ENCODE measurements around the gene PBX2.
"Not testable (repeated sequence)": the region's sequence is repeated elsewhere in the genome, so short reads cannot be mapped to it uniquely, and the experiment has no call there.

PBX2 gene

GRCh38 chr6:32203426-32204267 is 13.6 kb upstream of the PBX2 start:
- DNase-seq (ENCODE audit: low read depth in 3 of 3), result no peak

DNA sequence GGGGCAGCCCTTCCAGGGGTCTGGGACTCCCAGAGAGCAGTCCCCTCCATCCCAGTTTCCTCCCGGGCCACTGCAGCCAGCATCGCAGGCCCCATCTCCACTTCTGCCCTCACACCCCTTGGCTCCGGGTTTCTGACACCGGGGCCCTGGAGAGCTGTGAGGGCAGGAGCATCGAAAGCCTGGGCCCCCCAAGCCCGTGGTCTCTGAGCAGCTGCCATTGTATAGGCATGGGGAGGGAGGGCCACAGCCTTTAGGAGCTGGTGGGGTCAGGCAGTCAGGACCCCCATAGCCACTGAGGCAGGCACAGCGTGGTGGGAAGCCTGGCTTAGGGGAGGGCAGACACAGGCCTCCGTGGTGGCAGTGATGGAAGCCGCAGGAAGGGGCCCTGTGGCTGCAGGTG is 12.2 kb upstream of the PBX2 start:
- no peak for DNase-seq (ENCODE audit: low read depth in 3 of 3)

GRCh38 chr6:32200711-32201475 is 10.9 kb upstream of the PBX2 start:
- no peak for DNase-seq (ENCODE audit: low read depth in 3 of 3)

DNA sequence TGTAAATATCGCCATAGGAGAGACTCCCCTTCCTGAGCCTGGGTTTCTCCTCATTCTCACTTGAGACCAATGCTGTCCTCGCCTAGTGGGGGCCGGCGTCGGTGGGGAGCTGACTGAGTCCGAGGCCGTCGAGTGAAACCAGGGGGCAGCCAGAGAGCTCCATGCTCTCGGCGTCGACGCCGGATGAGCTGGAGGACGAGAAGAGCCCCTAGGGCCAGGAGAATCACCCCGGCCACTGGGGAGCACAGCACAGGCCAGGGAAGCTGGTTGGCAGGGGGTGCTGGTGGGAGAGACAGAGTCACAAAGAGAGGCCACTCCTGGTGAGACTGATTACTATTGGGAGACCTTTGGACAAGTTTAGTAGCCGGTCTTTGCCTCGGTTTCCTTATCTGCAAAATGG is 8.9 kb upstream of the PBX2 start:
- no peak for DNase-seq (ENCODE audit: low read depth in 3 of 3)

DNA sequence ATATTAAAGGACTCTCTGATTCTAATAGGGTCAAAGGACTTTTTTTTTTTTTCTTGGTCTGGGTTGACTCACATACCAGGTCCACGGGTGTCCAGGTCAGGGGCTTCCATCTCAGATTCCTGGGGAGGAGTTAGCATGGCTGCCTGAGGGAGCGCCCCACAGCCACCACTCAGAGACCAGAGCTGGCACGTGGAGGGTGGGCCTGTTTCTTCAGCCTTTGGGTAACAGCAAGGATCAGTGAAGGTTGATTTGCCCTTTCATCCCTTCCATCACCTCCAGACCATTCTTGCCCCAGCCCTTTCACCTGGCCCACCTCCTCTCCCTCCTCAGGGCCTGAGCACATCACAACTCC is 8.3 kb upstream of the PBX2 start:
- no peak for DNase-seq (ENCODE audit: low read depth in 3 of 3)

GRCh38 chr6:32196682-32197616 is 6.9 kb upstream of the PBX2 start:
- DNase-seq (ENCODE audit: low read depth in 3 of 3), result no peak

GRCh38 chr6:32195902-32196681 is 6.1 kb upstream of the PBX2 start:
- DNase-seq (ENCODE audit: low read depth in 3 of 3), result peak in 2 of 3 experiments; percentile 36 to 70

GRCh38 chr6:32195652-32195901 is 5.6 kb upstream of the PBX2 start:
- DNase-seq (ENCODE audit: low read depth in 3 of 3), result peak; percentile 100

DNA sequence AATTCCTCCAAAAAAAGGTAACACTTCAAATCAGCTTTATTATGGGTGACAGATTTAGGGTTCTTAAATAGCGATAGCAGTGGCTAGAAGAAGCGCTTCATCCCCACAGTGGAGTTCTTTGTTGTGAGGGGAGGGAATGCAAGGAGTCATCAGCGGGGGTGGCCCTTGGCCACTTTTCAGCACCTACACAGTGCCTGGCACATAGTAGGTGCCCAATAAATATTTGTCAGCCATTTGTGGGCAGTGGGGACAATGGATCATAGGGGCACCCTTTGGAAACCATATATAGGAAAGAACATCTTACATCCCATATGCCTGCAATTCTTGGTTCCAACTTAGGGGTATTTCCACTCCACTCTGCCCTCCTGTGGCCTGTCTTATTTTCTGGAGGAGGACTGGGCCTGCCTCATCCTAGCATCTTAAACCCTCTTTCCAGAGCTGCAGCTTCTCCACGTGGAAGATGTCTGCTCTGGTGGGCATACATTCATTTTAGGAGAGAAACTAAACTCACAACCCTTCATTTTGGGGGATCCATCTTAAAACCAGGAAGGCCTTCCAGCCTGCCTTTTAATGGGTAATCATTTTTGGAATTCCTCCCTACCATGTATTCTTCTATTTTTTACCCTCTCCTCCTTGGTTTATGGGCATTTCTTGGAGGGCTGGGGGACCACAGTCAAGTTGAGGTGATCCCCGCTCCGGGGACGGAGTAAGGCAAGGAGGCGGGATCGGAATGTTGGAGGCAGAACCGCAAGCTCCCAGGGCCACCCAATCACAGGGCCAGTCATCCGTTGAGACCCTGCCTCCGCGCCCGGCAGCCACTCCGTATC is 5.0 kb upstream of the PBX2 start:
- no peak for DNase-seq (ENCODE audit: low read depth in 3 of 3)

DNA sequence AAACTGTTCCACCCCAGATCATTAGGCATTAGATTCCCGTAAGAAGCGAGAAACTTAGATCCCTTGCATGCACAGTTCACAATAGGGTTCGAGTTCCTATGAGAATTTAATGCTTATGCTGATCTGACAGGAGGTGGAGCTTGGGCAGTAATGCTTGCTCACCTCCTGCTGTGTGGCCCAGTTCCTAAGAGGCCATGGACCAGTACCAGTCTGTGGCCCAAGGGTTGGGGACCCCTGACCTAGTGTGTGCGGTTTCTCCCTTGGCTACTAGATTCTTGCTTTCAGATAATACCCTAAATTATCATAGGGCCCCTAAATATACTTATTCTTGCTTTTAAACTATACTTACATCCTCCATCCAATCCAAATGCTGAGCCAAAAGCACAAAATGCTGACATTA is 4.4 kb upstream of the PBX2 start:
- no peak for DNase-seq (ENCODE audit: low read depth in 3 of 3)

GRCh38 chr6:32193096-32193495 is 3.1 kb upstream of the PBX2 start:
- DNase-seq (ENCODE audit: low read depth in 3 of 3), result not testable (repeated sequence)

GRCh38 chr6:32192608-32193039 is 2.6 kb upstream of the PBX2 start, which contains the start of gene GPSM3:
Gene GPSM3, minus strand, starts transcription at chr6:32192643. Its CDS starts 130 bp downstream, at chr6:32192513.
- peak in 2 of 3 experiments; percentile 29 to 52 for DNase-seq (ENCODE audit: low read depth in 3 of 3)

DNA sequence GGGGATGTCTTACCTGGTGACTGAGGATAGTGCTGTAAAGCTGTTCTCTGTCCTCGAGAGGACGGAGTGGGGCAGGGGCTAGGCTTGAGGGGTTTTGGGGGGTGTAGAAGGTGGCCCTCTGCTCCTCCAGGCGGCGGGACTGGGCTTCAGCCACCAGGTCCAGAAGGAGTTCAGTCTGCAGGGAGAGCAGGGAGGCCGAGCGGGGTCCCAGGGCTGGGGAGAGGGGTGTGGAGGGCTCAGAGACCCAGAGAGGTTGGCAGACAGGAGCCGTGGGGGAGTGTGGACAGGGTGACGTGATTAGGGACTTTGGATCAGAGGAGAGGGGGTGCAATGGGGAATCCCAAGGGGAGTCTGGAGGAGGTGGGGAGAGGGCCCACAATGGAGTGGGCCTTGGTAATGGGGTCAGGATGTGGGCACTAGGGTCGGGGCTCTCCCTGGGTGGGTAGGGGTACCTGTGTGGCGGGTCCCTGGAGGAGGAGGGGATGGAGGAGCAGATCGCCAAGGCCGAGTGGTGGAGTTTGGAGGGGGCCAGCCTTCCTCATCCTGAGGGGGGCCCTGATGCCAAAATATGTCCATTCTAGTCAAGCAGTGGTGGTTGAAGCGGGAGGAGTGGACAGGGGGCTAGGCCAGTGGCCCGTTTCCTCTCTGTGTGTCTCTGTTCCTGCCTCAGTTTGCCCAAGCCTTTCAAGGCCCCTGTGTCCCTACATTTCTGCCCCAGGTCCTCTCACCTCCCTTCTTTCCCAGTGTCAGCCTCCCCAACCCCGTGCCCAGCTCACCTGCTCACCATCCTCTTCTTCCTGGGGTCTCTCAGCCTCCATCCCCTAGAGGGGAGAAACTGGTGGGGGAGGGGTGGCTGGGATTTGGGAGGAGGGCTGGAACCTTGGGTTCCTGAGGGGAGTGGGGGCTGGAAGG is 1.9 kb upstream of the PBX2 start:
- no peak for DNase-seq (ENCODE audit: low read depth in 3 of 3)

DNA sequence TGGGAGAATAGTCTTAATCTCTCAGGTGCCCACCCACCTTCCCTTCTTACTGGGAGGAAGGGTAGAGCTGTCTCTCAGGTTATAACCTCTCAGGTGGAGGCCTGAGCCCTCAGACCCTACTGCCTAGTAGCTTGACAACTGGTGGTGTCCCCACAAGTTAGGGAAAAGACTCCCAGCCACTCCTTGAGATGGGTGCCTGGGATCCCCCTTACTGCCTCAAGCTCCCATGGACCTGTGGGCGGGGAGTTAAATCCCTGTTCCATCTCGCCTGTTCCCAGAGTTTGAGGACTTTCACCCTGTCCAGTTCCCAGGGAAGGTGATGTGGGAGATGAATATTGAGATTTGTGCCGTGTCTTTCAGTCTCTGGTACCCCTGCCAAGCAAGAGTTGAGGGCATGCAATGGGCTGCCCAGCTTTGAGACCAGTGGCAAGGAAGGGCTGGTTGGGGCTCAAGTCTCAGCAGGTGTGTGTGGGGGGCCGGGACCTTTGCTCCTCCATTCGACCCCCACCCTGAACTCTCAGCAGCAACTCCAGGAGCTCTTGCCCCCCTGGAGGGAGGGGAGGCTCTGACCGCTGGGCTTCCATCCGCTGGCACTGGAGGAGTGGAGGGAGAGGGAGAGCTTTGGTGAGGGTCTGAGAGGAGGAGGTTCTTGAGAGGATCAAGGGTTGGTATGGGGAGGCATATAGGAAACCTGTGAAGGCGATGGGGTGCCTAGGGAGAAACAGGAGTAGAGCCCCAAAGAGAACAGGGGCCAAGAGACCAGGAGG is 1.1 kb upstream of the PBX2 start:
- DNase-seq (ENCODE audit: low read depth in 3 of 3), result no peak

DNA sequence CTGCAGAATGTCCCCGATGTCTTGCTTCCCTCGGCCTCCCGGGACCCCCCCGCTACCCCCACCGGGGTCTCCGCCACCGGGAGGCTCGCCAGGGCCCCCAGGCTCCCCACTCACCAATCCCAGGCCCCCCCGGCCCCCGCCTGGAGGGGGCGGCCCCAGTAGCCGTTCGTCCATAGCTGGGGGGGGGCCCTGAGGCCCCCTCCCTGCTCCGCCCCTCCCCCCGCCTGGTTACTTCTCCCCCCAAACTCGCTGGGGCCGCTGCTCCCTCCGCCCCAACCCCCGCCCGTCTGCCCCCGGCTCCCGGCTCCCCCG is 304 bp downstream of the PBX2 start:
- DNase-seq (ENCODE audit: low read depth in 3 of 3), result no peak

- DNase-seq (ENCODE audit: low read depth in 3 of 3), result no peak
Observed at GRCh38 chr6:32189069-32189741, 797 bp downstream of the PBX2 start.

DNA sequence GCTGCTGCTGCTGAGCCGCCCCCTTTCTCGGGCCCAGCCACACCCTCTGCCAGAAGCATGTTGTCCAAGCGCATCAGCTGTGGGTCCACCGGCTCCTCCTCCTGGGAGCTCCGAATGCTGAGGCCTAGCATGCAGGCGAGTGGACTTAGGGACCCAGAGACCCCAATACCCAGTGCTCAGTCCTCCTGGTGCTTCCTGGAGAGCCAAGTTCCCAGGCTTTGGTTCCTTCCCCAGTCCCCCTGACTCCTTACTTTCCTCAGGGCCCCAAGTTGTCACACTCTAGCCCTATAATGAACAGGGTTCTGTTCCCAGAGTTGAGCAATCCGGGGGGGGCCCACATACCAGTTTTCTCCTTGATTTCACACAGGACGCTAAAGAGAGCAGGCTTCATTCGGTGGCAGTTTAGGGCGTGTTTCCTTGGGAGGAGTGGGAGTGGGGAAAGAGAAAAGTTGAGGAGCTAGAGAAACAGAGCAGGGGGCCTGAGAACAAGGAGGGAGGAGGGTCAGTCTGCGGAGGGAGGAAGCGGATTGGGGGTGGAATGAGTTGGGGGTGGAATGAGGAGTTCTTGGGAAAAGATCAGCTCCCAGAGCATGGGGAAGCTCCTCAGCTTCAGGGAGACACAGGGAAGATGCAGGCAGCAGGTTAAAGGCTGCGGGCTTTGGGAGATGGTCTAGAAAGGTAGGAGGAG is 1.5 kb downstream of the PBX2 start:
- no peak for DNase-seq (ENCODE audit: low read depth in 3 of 3)
